Stimulated activated CD4-positive, alpha-beta T cell treated with anti-CD3 and anti-CD28 coated beads, Interleukin-1b, Interleukin-23, amount 100 ng/mL, for 1 hour (primary cell): ENCODE measurements around the gene ZIC5.
"Not testable (repeated sequence)": the region's sequence is repeated elsewhere in the genome, so short reads cannot be mapped to it uniquely, and the experiment has no call there.

ENCODE experiments used
- DNase-seq, 2 donors: peaks; one replicate each; pipeline ENCODE4 v3.0.0-alpha.2; 2020; ENCODE audit warnings: low read depth in 2 of 2

The ZIC5 gene

GRCh38 chr13:99960663-99961311 lies 10.8 kb downstream of the ZIC5 start:
- no peak for DNase-seq

- no peak for DNase-seq
Observed at GRCh38 chr13:99959540-99960230, 11.9 kb downstream of the ZIC5 start.

GRCh38 chr13:99959127-99959539 lies 12.4 kb downstream of the ZIC5 start:
- DNase-seq: no peak

GRCh38 chr13:99958406-99959126 lies 13.0 kb downstream of the ZIC5 start:
- no peak for DNase-seq

- no peak for DNase-seq
Observed at GRCh38 chr13:99956473-99957349, 14.9 kb downstream of the ZIC5 start.

GRCh38 chr13:99955747-99956472 lies 15.7 kb downstream of the ZIC5 start:
- no peak for DNase-seq

GRCh38 chr13:99955107-99955746 lies 16.3 kb downstream of the ZIC5 start:
- DNase-seq: no peak

GRCh38 chr13:99953138-99953755 lies 18.3 kb downstream of the ZIC5 start:
- no peak for DNase-seq

- DNase-seq: not testable (repeated sequence)
Observed at GRCh38 chr13:99951666-99952065, 19.9 kb downstream of the ZIC5 start.

- no peak for DNase-seq
Observed at GRCh38 chr13:99949679-99950413, 21.7 kb downstream of the ZIC5 start.

- DNase-seq: no peak
Observed at GRCh38 chr13:99948907-99949678, 22.5 kb downstream of the ZIC5 start.

- DNase-seq: no peak
Observed at GRCh38 chr13:99948411-99948810, 23.2 kb downstream of the ZIC5 start.

GRCh38 chr13:99947666-99948065 lies 23.9 kb downstream of the ZIC5 start:
- DNase-seq: no peak

- DNase-seq: not testable (repeated sequence)
Observed at GRCh38 chr13:99945515-99945914, 26.1 kb downstream of the ZIC5 start.

- no peak for DNase-seq
Observed at GRCh38 chr13:99944606-99945005, 27.0 kb downstream of the ZIC5 start.

- no peak for DNase-seq
Observed at GRCh38 chr13:99944102-99944501, 27.5 kb downstream of the ZIC5 start.

- no peak for DNase-seq
Observed at GRCh38 chr13:99941911-99942310, 29.7 kb downstream of the ZIC5 start.

- DNase-seq: no peak
Observed at GRCh38 chr13:99941086-99941485, 30.5 kb downstream of the ZIC5 start.

GRCh38 chr13:99938635-99939034 lies 32.9 kb downstream of the ZIC5 start:
- DNase-seq: no peak
